Fibroblast of pulmonary artery (primary cell): ENCODE data around the gene CACNA1C.

Experiments used
- DNase-seq: peaks from one replicate; pipeline ENCODE4 v3.0.0-alpha.2; 2010; ENCODE audit warnings: low read depth
- H3K4me3 ChIP-seq: replicated peaks from 2 replicates; pipeline ENCODE4 v1.5.1; 2011; ENCODE audit warnings: low read depth, mild to moderate bottlenecking, control low read depth, low read length, moderate library complexity
- CTCF ChIP-seq: IDR thresholded peaks from 2 replicates; pipeline ENCODE4 v1.5.1; 2011; ENCODE audit warnings: mild to moderate bottlenecking, control low read depth, low read length, inconsistent platforms; ENCODE audit errors: missing control alignments

CACNA1C gene

GRCh38 chr12:2397356-2398045 lies 344.7 kb downstream of the CACNA1C start:
- no peak overlapping the region for H3K4me3 ChIP-seq
- no peak for DNase-seq
- no peak for TF ChIP-seq CTCF

- no peak overlapping the region for H3K4me3 ChIP-seq
- TF ChIP-seq CTCF = no peak
- DNase-seq = no peak
Observed at GRCh38 chr12:2401040-2401439, 348.3 kb downstream of the CACNA1C start.

- TF ChIP-seq CTCF = no peak
- DNase-seq = no peak
Observed at GRCh38 chr12:2402073-2402579, 349.3 kb downstream of the CACNA1C start.

GRCh38 chr12:2403221-2403976 lies 350.6 kb downstream of the CACNA1C start:
- DNase-seq = no peak
- TF ChIP-seq CTCF = no peak
- H3K4me3 ChIP-seq = no peak overlapping the region

More at GRCh38 chr12:2402073-2402579, 349.3 kb downstream of the CACNA1C start:
- no peak overlapping the region for H3K4me3 ChIP-seq

GRCh38 chr12:2405039-2405438 lies 352.3 kb downstream of the CACNA1C start:
- H3K4me3 ChIP-seq = no peak overlapping the region
- DNase-seq = no peak
- no peak for TF ChIP-seq CTCF

- TF ChIP-seq CTCF = no peak
- no peak overlapping the region for H3K4me3 ChIP-seq
- DNase-seq = no peak
Observed at GRCh38 chr12:2406903-2407302, 354.1 kb downstream of the CACNA1C start.
